Heart right ventricle (tissue), 16 donors: ENCODE measurements around the gene FOXP2. TPM values are rescaled to one million over a fixed set of nuclear protein-coding genes. Genes with fewer than 3 reads are reported as not detected.
A peak's percentile ranks its signal among the peaks of the same experiment; 100 is the strongest.
"Not testable (repeated sequence)": the region's sequence is repeated elsewhere in the genome, so short reads cannot be mapped to it uniquely, and the experiment has no call there.

Source experiments
- ATAC-seq, 8 donors: fragments of 200-7000 bp; cut with Tn5 transposase; one replicate each; pipeline ENCODE4 v1.9.1; 2020; ENCODE audit warnings: mild to moderate bottlenecking in 8 of 8, moderate library complexity in 8 of 8, moderate number of reproducible peaks in 1 of 8
- DNase-seq, 2 donors: peaks; one replicate each; pipeline ENCODE4 v3.0.0-alpha.2; 2020
- H3K27ac ChIP-seq, 10 donors: fragments of 200-600 bp; sonication (generic) in 2 of 10; one replicate each; pipeline versions ENCODE4 v1.5.0 to v1.8.0; 2020 to 2022; ENCODE audit warnings: mild to moderate bottlenecking in 3 of 10
- H3K27me3 ChIP-seq, 7 donors: fragments of 200-600 bp; one replicate each; pipeline ENCODE4 v1.8.0; 2021 to 2022; ENCODE audit warnings: mild to moderate bottlenecking in 2 of 7
- H3K36me3 ChIP-seq, 9 donors: fragments of 200-600 bp; sonication (generic) in 1 of 9; one replicate each; pipeline versions ENCODE4 v1.5.0 to v1.8.0; 2020 to 2022; ENCODE audit warnings: mild to moderate bottlenecking in 2 of 9
- H3K4me1 ChIP-seq, 9 donors: fragments of 200-600 bp; sonication (generic) in 1 of 9; one replicate each; pipeline versions ENCODE4 v1.5.0 to v1.8.0; 2020 to 2022; ENCODE audit warnings: mild to moderate bottlenecking in 4 of 9
- H3K4me3 ChIP-seq, 10 donors: fragments of 200-600 bp; sonication (generic) in 2 of 10; one replicate each; pipeline versions ENCODE4 v1.5.0 to v1.8.0; 2020 to 2022; ENCODE audit warnings: mild to moderate bottlenecking in 7 of 10, moderate library complexity in 2 of 10
- H3K9me3 ChIP-seq, 11 donors: fragments of 200-600 bp in 10 of 11; sonication (generic) in 2 of 11; one replicate each; pipeline versions ENCODE4 v1.5.0 to v1.8.0; 2013 to 2022; ENCODE audit warnings: mild to moderate bottlenecking in 2 of 11, control low read depth in 1 of 11, moderate library complexity in 1 of 11
- CTCF ChIP-seq, 9 donors: fragments of 200-600 bp; sonication (generic) in 2 of 9; IDR thresholded peaks; one replicate each; pipeline versions ENCODE4 v1.5.0 to v1.8.0; 2021 to 2022; ENCODE audit warnings: antibody characterized with exemption in 9 of 9, mild to moderate bottlenecking in 5 of 9, moderate library complexity in 1 of 9
- WGBS, 2 donors: extraction: QIAGEN DNeasy Blood & Tissue Kit; methylation state at CpG; one replicate each; pipeline ENCODE4 v1.1.7; 2013; ENCODE audit warnings: inconsistent platforms in 1 of 2; 5-methylcytosine and 5-hydroxymethylcytosine counted together
- intact Hi-C, 10 donors: fragments of 100-400 bp; cut with DNase I; formaldehyde crosslinking; loops; one replicate each; pipeline versions ENCODE4 v1.11.1 to v1.14.2; 2022
- polyA plus RNA-seq, 2 donors: library from polyadenylated mRNA; stranded (reverse); fragments of 200-250 nt; gene quantifications; one replicate each; pipeline ENCODE4 v1.2.3, GENCODE V29; 2013
- total RNA-seq, 10 donors: library from RNA; stranded (reverse); fragmentation: NEBNext Ultra II Directional in 3 of 10; extraction: Animal tissue kit (Norgen Biotek cat#: 25700) in 3 of 10; gene quantifications; one replicate each; pipeline versions ENCODE4 v1.2.1 to v1.2.4, GENCODE V29; 2021 to 2023
- donor health status: Arrhythmogenic right ventricular cardiomyopathy.
- donor health status: ischemic (EF 13 %, LVEDD 7.1; RV severe dilation, severe dysfunction).
- donor health status: healthy with polysubstance abuse.
- donor health status: DM: no; HTN: yes; CAD: no.
- donor health status: DM: no; HTN: no; CAD: no.
- donor health status: ischemic (EF 25% LVEDD 6.9; RV normal size, moderate dysfunction).
- donor health status: ischemic (EF 25% LVEDD 5.7; RV mildly dilated, moderate dysfunction).
- donor health status: healthy.
- donor health status: DM: yes; HTN: yes; CAD: no.
- donor health status: Ischemic cardiomyopathy.
- donor health status: ischemic (EF 35%, LVEDD 5.7; RV mildly dilated, moderate dysfunction).
- donor health status: nonischemic (EF 11% LVEDD 7.7; RV severe dilation, severe dysfunction).
- donor health status: DM: yes; HTN: yes; CAD: no.
- donor health status: PGD.
- donor health status: ischemic (EF 29% LVEDD 5.4; RV normal size, mild dysfunction).
- donor health status: nonischemic (EF 23%, LVEDD 6.1; RV moderate dilation, normal function).

Gene FOXP2
- total and polyA plus RNA-seq, 12 donors, result 0.16 to 4.7 (median 1.9) TPM

- Histone ChIP-seq H3K4me3 (no peak overlapping the region), H3K27me3 (no peaks in the 10 kb centered on the region), H3K36me3 (no peaks in the 10 kb centered on the region), H3K9me3 (peaks cover 0 to 5% (median 0%) of the 10 kb centered on the region in 11 donors), H3K27ac (no peak overlapping the region), H3K4me1 (peaks cover 0 to 4% (median 0%) of the 10 kb centered on the region in 9 donors)
- no peak for TF ChIP-seq CTCF (IDR thresholded peaks at IDR 0.05)
- intact Hi-C loops, result no loop called here
- ATAC-seq (no peak), DNase-seq (no peak)
- 70 to 88% methylated on average over 1 of the region's 1 CpG for WGBS, 2 donors
Measured at GRCh38 chr7:114507381-114507780, 92.8 kb downstream of the FOXP2 start.

GRCh38 chr7:114508086-114508485 lies 93.5 kb downstream of the FOXP2 start:
- Histone ChIP-seq H3K36me3 (no peaks in the 10 kb centered on the region), H3K9me3 (peaks cover 0 to 5% (median 0%) of the 10 kb centered on the region in 11 donors), H3K27ac (no peak overlapping the region), H3K27me3 (no peaks in the 10 kb centered on the region), H3K4me3 (no peak overlapping the region), H3K4me1 (peaks cover 0 to 4% (median 0%) of the 10 kb centered on the region in 9 donors)
- ATAC-seq (peak in 1 of 8 donors; percentile 52), DNase-seq (no peak)
- intact Hi-C loops, result no loop called here
- no peak for TF ChIP-seq CTCF (IDR thresholded peaks at IDR 0.05)

GRCh38 chr7:114510824-114511223 lies 96.2 kb downstream of the FOXP2 start:
- intact Hi-C loops, H3K27me3 ChIP-seq, ATAC-seq, H3K36me3 ChIP-seq, DNase-seq, H3K9me3 ChIP-seq, H3K4me3 ChIP-seq, H3K4me1 ChIP-seq, H3K27ac ChIP-seq: not testable (repeated sequence)
- 94 to 100% methylated on average over 1 of the region's 1 CpG for WGBS, 2 donors

- ATAC-seq (peak in 1 of 8 donors; percentile 11), DNase-seq (no peak)
- H3K27me3 ChIP-seq, result no peaks in the 10 kb centered on the region
- peaks cover 0 to 5% (median 0%) of the 10 kb centered on the region in 9 donors for H3K4me1 ChIP-seq
- no peaks in the 10 kb centered on the region for H3K36me3 ChIP-seq
- WGBS, 2 donors, result 54 to 60% methylated on average over 1 of the region's 1 CpG
- no peak for TF ChIP-seq CTCF (IDR thresholded peaks at IDR 0.05)
- no peak overlapping the region for H3K27ac ChIP-seq
- intact Hi-C loops, result no loop called here
- no peak overlapping the region for H3K4me3 ChIP-seq
- H3K9me3 ChIP-seq, result peaks cover 0 to 9% (median 0%) of the 10 kb centered on the region in 11 donors
Measured at GRCh38 chr7:114519240-114519639, 104.6 kb downstream of the FOXP2 start.

- 75 to 83% methylated on average over 1 of the region's 1 CpG for WGBS, 2 donors
- DNase-seq (no peak), ATAC-seq (no peak)
- TF ChIP-seq CTCF (IDR thresholded peaks at IDR 0.05), result no peak
- intact Hi-C loops, result no loop called here
- no peak overlapping the region for H3K4me3 ChIP-seq
- H3K4me1 ChIP-seq, result peaks cover 0 to 5% (median 0%) of the 10 kb centered on the region in 9 donors
- H3K27me3 ChIP-seq, result no peaks in the 10 kb centered on the region
- no peak overlapping the region for H3K27ac ChIP-seq
- H3K36me3 ChIP-seq, result no peaks in the 10 kb centered on the region
- peaks cover 0 to 9% (median 0%) of the 10 kb centered on the region in 11 donors for H3K9me3 ChIP-seq
Measured at GRCh38 chr7:114522081-114522480, 107.5 kb downstream of the FOXP2 start.
